NOMO-1 treated with dmso at 0.1 percent for 144 hours (cell line): Measurements from ENCODE around the gene GPS1.

Source experiments
- DNase-seq: peaks from one replicate; lab custom pipeline; 2025; ENCODE audit not compliant: unreplicated experiment; lab: John Stamatoyannopoulos, UW

Gene GPS1

DNA sequence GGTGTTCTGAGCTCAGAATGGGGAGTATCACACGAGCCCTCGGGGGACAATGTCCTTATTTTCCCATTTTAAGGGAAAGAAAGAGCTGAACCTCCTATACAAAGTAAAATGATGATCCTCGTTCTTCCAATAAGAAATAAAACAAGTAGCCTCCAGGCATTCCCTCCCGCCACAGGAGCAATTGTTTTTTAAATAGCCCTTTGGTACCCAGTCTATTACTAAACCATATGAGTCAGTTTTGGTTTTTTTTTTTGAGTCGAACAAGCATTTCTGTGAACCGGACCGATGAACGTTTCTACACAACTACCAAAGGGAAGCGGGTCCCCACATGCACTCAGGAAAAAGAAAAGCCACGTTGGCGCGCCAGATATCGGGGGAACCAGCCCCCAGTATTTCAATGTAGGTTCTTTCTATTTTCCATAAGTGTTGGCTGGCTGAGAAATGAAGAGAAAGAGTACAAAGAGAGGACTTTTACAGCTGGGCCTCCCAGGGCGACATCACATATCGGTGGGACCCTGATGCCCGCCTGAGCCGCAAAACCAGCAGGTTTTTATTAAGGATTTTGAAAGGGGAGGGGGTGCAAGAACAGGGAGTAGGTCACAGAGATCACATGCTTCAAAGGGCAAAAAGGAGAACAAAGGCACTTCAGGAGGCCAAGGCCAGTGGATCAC lies 10.4 kb upstream of the GPS1 start:
- no peak for DNase-seq

- no peak for DNase-seq
Measured at GRCh38 chr17:82042649-82043048, 9.0 kb upstream of the GPS1 start.

GRCh38 chr17:82043507-82043906 lies 8.2 kb upstream of the GPS1 start:
- DNase-seq: no peak

GRCh38 chr17:82045936-82046484 lies 5.7 kb upstream of the GPS1 start:
- DNase-seq: no peak

DNA sequence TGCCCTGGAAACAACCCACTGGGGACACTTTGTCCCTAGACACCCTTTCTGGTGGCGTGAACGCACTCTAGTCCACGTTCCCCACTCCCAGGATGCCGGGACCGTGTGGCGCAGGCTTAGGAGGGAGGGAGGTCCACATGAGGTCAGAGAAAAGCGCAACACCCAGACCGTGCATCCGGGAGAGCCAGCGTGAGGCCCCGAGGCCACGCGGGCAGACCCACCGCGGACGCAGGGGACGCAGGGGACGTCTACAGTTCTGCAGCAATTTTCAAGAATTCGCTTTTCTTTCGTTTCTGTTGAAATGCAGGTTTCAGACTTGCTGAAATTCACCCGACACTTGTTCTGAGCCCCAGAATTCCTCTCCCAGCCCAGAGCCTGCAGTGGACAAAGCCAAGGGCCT lies 4.8 kb upstream of the GPS1 start:
- DNase-seq: no peak

DNA sequence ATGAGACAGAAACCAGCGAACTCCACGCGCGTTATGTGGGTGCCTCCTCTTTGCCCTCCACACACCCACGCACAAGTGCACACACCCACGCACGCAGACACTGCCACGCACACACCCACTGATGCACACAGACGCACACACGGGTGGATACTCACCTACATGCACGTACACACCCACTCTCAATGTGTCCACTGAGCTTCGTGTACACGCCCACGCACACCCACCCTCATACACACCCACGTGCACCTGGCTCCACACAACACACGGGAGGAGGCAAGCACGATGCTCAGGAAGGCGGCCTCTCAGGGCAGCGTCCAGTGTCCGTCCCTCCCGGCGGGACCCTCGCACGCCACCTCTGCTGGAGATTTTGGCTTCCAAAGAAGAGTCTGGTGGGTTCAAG lies 4.3 kb upstream of the GPS1 start:
- no peak for DNase-seq

GRCh38 chr17:82047914-82048570 lies 3.7 kb upstream of the GPS1 start:
- no peak for DNase-seq

- no peak for DNase-seq
Measured at GRCh38 chr17:82048571-82048971, 3.1 kb upstream of the GPS1 start.

DNA sequence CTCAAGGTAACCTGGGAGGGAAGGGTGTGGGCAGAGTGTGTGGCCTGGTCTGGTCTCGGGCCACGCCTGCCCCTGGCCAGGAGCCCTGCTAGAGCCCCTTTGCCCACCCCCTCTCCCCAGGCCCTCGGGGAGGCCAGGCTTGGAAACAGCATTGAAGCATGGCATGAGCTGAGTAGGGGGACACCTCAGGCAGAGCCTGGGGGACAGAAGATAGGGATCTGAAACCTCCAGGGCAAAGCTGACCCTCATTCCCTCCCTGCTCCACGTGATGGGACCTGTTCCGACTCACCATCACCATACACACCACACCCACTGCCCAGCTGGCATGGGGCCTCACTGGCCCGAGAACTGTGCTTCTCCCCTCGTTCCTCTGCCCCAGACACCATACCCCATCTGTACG lies 2.6 kb upstream of the GPS1 start:
- DNase-seq: no peak

DNA sequence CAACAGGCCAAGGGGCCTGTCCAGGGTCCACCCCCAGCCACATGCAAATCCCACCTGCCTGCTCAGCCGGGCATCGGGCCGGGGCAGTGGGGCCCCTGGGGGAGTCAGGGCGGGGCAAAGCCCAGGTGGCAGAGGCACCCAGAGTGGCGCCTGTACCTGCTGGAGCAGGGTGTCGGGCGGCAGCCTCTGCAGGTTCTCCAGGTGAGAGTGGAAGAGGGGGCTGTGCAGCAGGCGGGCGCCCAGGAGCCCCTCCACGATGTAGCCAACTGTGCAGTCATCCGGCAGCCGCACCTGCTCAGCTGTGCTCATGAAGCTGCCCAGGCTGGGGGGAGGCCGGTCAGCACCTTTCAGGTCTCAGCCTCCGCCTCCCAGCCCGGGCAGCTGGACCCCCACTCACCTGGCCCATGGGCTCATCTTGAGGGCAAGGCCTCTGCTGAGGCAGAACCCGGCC lies 2.2 kb upstream of the GPS1 start:
- DNase-seq: no peak

DNA sequence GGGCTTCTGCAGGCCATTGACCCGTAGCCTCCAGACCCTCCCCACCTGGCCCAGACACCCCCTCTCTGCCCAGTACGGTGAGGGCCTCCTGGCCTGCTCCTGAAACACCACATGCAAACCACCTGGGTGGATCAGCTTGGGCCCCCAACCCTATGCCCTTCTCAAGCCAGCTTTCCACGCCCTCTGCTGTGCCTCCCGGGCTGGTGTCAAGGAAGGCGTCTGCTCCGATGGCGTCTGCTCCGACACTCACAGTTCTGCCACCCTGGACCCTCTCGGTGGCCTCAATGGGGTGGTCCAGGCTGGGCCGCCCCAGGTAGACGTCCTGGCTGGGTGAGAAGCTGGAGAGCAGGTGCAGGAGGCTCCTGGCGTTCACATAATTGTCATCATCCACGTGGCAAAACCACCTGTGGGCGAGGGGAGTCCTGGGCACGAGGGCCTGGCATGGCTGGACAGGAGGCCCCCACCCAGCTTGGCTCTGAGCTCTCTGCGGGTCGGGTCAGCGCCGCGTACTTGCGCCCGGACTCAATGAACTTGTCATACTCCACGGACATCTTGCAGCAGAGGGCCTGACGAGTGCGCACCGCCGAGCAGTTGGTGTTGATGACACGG lies 1.4 kb upstream of the GPS1 start:
- no peak for DNase-seq

DNA sequence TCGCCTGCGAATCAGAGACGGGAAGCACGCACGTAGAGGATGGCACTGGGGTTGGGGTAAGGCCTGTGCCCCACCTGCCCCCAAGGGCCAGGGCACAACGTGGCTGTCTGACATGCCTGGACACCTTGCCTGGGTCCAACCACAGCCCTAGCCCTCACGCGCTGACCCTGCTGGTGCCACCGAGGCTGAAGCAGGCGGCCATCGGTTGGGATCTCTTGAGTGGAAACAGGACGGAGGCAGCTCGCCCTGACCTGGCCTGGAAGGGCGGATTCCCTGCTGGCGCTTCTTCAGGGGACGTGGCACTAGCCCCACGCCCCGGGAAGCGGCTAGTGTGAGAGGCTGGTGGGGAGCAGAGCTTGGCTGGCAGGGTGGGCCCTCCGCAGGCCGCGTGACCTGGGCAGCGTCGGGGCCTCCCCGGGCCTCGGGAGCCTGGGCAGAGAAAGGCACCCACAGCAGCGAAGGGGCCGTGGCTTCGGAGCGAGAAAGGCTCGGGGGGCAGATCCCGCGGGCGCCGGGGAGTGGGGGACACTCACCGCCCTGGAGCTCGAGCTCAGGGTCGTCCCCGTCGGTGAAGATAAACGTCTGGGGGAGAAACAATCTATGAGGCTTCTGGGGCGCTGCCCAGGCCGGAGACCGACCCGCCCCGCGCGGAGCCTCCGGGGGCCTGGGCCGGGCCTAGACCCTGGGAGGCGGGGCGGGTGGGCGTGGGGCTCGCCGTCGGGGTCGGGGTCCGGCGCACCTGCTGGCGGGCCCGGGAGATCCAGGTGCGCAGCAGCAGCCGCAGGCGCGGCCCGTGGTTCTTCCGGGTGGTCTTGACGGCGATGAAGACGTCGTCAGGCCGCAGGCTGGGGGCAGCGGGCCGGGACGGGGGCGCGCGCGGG lies 697 bp upstream of the GPS1 start:
- DNase-seq: no peak

GRCh38 chr17:82052638-82053059 lies 951 bp downstream of the GPS1 start:
- DNase-seq: no peak

DNA sequence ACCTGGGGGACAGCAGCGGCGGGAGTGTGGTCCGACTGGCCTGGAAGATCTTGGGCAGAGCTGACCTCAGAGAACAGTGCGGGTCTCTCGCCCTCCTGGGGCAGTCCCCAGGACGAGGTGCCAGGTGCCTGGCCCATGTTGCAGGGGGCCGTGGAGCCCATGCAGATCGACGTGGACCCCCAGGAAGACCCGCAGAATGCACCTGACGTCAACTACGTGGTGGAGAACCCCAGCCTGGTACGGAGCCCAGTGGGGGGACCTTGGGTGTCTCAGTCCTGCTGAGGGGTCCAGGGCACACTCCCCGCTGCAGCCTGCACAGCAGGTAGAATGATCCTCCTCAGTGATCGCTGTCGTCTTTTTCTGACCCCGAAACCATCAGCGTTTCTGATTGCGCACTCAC lies 1.4 kb downstream of the GPS1 start:
- DNase-seq: no peak

GRCh38 chr17:82053556-82054263 lies 2.0 kb downstream of the GPS1 start:
- DNase-seq: no peak

- DNase-seq: no peak
Measured at GRCh38 chr17:82054351-82055022, 2.8 kb downstream of the GPS1 start.

DNA sequence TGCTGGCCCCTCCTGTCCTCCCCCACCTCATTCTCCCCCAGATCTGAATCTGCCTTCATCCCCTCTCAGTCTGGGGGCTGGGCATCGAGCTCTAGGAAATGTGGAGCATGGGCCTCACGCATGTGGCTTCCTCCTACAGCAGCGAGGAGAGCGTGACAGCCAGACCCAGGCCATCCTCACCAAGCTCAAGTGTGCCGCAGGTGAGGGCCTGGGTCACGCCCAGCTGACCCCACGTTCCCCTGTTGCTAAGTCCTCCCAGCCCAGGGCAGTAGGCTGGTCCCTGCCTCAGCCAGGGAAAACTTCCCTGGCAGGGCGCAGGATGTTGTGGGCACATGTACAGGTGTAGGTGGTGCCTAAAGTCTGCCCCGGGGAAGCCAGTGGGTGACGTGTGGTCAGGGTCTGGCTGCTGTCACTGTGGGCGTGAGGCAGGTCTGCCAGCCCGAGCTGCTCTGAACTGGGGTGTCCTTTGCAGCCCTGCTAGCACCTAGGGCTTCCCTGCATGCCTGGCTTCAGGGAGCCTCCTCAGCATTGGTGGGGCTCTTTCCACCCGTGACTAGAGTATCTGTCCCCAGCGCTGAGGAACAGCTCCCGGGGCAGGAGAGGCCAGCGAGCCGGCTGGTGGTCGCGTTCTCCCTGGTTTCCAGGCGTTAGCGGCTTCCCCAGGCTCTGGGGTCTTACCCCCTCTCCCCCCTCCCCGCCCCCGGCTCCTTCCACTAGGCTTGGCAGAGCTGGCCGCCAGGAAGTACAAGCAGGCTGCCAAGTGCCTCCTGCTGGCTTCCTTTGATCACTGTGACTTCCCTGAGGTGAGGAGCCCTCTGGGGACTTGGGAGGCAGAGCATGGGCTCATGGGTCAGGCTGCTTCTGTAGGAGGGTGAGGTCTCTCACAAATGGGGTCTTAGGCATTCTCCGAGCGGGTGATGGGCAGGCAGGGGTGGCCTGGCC lies 3.6 kb downstream of the GPS1 start:
- no peak for DNase-seq

GRCh38 chr17:82055965-82056728 lies 4.4 kb downstream of the GPS1 start:
- DNase-seq: no peak
